ENCODE measurements around the gene NR5A2.

Gene NR5A2

DNA sequence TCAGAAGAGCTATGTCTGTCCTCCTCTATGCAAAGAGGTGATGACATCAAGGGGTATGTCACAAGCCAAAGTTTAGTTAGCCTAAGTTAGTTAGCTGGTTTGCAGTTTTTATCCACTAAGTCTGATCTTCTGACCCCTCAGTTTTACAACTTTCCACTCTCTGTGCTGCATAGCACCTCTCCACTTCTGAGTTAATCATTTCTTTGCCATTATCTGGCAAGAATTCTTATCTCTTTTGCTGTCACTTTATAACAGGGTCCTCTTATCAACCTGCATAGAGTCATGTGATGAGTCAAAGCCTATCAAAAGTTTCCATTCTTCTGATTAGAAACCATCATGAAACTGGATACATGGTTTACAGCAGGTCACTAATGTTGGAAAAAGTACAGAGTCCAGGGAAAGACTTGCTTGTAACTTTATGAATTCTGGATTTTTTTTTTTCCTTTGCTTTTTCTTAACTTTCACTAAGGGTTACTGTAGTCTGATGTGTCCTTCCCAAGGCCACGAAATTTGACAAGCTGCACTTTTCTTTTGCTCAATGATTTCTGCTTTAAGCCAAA lies at the start of gene NR5A2:
Gene NR5A2, plus strand, starts transcription at position 447 of the 560 bp plus-strand sequence. CDS start 138 bp downstream, outside the sequence.
- no peak for DNase-seq

DNA sequence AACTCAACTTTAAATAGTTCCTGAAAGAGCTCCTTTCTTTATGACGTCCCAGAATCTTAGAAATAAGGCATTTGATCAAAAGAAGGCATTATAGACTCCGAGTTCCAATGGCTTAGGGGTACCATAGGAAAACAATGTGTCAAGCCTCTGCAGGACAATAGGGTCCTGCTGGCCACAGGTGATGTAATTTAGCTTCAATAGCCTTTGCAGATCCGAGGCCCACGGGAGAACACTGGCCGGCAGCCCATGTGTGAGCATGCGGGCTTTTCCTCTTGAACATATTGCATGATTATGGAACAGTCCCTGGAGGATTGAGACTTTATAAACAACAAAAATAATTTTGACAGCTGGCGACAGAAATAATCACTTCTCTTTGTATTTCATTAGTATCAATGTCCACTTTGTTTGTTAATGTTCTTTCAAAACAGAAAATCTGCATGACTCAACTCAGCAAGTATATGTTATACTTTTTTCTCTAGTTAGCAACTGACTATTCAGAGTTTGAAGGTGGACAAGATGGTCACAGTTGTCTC lies 49.0 kb upstream of the NR5A2 start:
- DNase-seq: no peak

DNA sequence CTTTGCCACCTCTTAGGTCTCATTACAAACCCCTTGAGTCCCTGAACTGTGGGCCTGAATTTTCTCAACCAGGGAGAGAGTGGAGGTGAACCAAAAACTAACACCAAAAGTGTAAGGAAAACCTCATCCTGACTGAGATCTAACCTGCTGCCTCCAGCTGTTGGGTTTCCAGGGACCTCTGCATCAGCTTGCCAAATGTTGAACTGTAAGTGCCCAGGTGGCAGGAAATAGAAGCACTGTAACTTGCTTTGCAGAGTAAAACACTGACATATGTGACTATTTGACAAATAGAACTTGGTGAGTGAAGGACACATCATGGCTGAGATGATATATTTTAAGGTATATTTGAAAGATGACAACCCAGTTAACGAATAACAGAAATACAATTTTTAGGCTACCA lies 48.4 kb upstream of the NR5A2 start:
- DNase-seq: no peak

DNA sequence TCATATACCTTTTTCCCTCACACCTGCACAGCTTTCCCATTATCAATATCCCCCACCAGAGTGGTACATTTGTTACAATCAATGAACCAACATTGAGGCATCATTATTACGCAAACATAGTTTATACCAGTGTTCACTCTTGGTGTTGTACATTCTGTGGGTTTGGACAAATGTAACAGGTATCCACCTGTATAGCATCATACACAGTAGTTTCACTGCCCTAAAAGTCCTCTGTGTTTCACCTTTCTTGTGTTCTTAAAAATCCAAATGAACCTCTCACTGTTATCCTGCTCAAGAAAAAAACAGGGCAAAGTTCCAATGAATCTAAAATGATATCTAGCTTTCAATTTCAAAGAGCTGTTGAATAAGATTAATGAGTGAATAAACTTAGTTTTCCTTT lies 45.9 kb upstream of the NR5A2 start:
- no peak for DNase-seq

DNA sequence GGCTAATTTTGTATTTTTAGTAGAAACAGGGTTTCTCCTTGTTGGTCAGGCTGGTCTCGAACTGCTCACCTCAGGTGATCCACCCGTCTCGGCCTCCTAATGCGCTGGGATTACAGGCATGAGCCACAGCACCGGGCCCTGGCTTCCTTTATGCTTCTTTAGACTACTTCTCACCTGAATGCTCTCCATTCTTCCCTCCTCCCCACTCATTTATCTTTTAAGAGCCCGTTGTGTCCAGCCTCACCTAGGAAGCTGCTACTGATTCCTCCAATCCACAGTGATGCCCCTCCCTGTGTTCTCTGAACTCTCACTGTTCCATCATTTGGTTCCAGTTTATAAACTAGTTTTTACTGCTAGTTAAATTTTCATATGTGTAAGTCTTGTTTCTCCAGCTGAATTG lies 44.9 kb upstream of the NR5A2 start:
- no peak for DNase-seq

DNA sequence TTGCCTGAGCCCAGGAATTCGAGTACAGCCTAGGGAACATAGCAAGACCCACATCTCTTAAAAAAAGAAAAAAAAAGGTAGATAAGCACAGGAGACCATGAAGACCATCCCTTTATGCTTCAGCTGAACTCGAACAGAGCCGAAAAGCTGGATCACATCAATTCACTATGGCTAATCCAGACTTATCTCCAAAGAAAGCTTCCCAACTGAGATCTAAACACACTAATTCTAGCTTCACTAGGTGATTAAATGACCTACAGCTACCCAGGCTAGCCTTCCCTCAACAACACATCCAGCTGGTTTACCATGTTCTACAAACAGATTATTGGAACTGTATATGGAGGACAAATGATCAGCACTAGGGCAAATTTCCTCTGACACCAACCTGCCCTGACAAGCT lies 44.0 kb upstream of the NR5A2 start:
- DNase-seq: no peak

DNA sequence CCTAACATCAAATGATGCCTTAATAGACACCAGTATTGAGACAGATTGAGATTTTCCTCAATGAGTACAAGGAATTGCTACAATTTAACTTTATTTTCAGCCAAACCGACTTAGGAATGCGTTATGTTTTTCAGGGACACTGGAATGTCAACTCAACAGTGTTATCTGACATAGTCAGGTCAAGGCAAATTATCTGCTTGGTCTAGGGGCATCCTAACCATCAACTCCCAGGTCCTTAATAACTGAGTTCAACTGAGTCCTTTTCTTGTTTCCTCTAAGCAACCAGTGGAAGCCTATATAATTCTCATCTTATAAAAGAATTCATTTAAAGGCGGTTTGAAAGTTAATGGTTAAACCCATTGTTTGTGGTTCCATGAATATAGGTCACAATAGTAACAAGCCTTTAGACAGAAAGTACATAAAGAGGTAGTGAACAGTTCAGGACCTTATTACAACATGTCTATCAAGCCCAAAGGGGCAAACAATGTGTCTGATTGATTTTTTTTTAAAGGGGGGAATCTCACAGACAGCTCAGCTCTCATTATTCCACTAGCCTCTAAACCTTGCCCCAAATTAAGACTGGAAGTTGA lies 32.3 kb upstream of the NR5A2 start:
- no peak for DNase-seq

DNA sequence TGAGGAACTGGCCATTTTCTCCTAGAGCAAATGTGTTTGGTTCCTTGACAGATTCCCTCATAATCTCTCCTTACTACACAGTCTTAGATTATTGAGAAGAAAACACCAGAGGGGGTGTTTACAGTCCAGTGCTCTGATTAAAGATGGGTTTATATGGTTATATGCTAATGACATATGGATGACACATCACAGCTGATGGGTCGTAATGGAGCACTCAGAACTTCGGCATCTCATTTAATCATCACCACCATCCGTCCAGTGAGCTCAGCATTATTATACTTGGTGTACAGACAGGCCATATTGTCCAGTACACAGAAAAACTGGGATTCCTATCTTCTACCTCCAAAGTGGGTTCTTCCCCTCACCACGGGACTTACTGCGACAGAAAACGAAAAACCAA lies 22.3 kb upstream of the NR5A2 start:
- no peak for DNase-seq

DNA sequence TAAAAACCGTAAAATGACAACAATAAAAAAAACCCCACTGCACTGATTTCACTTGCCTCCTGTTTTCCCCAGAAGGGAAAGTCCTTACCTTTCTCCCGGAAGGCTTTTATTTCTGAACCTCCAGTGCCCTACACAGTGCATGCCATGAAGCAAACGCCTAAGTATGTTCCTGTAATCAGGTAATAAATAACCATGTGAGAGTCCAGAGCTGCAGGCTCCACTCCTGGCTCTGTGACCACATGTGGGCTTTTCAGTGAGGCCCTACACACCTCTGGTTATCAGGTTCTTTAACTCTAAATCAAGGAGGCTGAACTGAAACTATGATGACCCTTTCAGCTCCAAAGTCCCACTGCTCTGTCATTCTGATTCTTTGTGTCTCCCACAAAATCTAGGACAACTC lies 20.8 kb upstream of the NR5A2 start:
- no peak for DNase-seq

DNA sequence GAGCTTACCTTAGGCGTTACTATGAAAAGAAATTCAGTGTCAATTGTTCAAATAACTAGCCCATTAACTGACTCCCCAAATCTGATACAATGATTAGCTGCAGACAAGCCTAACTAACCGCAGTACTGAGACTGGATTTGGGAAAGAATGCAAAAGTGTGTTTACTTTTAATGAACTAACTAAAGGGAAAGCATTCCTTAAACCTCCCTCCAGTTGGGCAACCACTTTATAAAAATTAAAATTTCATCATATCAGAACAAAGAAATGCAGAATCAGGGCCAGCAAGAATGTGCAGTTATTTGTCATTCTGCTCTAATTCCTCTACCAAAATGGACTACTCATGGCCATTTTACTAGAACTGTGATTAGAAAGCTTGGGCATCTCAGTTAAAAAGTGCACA lies 11.7 kb upstream of the NR5A2 start:
- DNase-seq: no peak

DNA sequence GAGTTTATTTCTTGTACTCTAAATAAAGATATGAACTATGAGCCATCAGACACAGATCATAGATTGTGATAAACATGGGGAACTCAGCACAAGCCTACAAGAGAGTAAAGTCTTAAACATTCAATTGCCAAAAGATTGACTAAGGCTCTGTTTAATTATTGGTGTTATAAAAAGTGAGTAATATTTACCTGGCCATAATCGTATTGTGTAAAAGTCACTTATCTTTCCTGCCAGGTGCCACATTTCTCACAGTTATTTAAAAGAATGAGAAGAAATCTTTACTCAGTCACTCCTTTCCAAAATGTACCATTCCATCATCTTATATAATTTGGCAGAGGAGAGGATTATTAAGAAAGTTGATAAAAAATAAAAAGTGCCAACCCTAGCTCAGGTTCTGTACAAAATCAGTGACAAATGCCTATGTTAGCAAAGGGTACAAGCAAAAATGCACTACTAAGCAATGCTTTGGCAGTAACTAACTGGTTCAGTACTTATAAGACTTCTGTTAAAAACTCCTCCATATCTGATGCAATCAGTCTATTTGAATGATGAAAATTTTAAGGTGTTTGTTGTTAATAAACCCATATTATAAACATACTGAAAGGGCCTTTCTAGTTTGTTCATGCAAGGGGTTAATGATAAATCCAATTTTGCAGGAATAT lies 5.8 kb upstream of the NR5A2 start:
- DNase-seq: no peak

DNA sequence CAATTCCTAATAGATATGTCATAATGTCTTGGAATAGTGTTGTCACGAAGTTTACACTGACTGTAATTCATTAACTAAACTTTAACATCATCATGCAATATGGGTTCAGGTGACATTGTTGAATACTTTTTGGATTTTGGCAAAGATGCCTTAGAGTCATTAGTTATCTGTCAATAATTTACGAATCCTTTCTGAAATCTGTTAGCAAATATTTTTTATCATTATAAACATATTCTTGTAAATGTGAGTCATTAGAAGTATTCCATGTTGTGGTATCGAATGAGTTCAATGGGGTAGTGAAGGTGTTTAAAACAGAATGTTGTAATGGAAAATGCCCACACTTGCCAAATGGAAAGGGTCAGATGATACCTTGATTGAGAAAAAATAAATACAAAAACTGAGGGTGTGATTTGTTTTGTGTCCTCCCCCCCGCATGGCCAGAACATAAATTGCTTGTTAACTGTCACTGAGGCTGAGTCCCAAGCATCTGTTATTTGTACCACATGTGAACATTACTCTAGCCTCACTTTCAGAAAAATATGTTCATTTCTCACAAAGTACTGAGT lies 5.2 kb upstream of the NR5A2 start:
- no peak for DNase-seq

DNA sequence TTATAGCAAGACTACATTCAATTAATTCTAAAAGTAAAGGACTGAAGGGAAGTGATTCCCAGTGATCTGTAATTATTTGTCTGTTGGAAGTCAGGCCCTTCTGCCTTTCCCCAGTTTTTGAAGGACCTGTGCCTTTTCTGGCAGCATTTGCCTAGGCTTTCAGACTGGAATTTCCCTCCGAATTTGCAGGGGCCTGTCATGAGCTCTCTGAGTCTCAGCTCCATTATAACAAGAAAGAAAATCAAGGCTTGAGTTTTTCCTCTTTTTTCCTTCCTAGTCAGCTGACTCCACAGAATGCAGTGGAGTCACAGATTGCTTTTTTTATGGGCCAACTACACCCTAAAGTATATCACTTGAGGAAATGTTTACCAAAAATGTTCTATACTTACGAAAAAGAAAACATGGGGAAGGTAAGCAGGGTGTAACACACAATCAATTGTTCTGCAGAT lies 1.1 kb downstream of the NR5A2 start:
- no peak for DNase-seq

DNA sequence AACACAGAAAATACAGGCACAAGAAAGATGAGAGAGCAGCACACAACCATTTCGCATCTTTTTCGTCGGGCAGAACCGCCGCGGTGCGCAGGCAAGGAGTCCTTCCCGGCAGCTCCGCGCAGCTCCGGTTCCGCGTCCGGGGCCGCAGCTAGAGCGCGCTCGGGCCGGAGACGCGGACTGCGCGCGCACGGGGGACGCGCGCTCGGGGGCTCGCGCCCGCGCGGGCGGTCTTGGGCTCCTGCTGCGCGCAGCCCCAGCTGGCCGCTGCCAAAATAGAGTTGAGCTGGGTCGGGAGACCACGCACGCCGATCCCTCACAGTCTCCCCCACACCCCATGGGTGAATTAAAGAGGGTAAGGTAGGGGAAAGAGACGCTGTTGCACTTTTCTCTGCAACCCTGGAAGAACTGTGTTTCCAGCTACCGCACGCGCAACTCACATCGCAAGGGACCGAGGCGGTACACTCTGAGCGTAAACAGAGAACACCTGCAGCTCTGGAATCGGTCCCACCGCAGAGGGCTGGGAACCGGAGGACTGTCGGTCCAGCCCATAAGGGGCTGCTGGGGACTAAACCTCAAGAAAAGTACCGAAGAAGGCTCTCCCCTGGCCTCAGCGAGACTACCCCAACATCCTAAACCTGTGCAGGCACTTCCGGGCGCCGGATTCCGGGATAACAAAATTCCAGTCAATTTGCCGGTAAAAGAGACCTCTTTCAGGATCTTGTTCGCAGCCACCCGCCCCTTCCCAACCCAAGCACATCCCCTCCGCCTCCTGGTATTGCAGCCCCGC lies 1.7 kb downstream of the NR5A2 start:
- peak in 1 of 2 experiments; percentile 3 for DNase-seq

DNA sequence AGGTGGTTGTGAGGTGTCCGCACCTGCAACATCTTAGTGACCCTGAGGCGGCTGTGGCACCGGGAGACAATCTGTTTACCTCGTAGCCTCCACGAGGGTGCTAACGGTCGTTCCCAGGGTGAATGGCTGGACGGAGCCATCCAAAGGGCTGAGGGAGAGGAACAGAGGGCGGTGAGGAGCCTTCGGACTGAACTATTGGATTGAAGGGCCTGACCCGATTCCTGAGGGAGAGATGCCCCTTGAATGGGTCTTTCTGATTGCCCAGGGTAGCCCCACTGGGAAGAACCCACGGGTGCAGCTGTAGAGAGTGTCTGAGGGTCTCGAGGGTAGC lies 2.3 kb downstream of the NR5A2 start:
- DNase-seq: no peak

DNA sequence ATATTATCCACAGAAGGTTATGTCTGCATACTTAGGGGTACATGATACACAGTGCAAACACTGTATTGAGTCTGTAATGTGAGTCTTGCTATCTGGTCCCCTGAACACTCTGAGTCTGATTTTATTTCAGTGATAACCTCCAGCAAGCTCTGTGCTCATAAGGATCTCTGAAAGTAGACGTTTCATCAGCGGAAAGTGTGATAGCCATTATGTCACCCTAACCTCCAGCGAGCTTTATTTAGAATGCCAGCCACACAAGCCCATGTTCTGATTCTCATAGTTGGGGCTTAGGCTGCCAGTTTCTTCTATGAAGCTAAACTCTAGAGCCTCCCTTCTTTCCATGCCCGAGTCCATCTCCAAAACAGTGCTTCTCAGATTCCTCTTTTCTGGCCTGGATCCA lies 3.3 kb downstream of the NR5A2 start:
- DNase-seq: no peak

DNA sequence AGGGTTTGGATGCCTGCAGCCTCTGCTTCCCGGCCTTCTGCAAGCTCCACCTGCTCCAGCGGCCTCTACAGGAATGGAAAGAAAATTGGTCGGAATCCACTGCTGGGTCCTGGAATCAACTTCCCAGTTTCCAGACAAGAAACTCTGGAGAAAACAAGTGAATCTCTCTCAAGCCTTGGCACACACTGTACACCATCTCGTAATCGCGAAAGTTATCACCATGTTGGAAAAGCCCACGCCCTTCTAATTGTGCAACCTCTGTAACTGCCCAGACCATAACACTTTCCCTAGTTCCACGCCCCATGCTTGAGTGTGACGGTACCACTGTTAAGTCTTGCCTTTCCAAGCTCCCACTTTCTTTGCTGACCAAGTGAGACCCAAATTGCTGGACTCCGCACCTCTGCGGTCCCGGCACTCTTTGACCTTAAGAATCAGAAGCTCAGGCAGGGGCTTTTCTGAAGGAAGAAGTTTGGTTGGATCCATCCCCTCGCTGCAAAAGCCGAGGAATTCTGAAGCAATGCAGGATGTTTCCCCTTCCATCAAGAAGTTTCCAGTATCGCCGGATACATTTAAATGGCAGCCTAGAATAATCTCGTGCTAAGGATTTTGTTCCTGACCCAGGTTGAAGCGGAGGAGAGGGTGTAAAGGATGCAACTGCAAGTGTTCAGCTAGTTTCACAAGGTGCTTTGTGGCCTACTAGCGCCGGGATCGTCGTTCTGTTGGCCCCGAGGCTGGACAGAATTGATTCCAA lies 6.2 kb downstream of the NR5A2 start:
- DNase-seq: no peak

DNA sequence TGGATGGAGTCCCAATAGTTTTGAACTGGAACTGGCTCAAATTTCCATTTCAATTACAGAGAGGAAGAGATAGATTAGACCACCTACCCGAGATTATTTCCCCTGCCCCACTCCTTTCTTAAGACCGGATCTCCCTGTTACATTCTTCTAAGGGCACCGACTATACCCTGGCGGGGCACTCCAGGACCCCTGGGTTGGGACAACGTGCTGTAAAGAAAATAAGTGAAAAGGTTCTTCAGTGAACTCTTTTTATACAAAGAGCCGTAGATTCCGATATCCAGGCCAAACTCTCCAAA lies 6.7 kb downstream of the NR5A2 start:
- no peak for DNase-seq

DNA sequence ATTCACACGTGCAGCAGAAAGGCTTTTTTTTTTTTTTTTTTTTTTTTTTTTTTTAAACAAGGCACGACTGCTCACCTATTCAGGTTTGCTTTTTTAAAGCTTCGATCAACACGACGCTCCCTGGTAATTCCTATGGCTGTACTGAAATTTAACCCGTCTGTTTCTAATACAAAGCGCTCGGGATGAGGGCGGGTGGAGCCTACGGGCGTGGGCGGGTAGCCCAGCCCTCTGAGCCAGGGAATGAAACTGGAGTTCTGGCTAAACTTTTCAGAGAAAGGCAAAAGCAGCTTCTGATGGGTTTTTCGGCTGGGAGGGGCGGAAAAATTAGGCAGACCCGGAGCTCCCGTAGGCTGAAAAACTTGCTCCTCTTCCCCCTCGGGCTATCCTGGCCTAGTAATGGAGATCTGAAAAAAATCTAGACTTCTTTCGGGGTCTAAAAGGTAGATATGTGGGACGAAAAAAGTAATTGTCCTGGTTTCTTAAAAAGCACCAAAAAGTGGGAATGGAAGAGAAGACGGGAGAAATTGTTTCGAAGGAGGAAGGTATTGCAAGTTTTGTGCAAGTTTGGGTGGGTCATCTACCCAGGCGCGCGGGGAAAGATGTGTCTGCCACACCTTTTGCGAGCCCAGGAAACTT lies 7.4 kb downstream of the NR5A2 start:
- no peak for DNase-seq

DNA sequence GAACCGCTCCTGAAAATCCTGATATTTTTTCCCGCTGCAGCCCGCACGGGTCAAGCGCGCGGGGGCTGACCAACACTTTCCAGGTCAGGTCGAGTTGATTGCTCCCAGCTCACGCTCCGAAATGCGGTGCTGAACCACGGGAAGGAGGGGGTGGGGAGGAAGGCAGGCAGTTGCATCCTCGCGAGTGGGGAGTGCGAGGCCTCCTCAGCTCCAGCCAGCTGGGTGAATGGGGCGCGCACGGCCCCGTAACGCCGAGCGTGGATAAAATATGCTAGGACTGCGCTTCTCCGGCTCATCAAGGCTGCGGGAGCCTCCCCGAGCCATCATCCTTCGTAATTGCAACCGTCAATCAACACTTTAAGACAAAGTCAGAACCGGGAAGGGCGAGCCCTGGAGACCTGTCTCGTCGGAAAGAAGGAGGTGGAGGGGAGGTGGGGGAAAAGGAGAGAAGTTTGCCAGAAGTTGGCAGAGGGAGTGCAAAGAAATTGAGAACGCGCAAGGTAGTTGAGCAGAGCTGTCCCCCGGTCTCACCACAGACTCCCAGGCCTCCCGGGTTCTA lies 8.0 kb downstream of the NR5A2 start:
- DNase-seq: no peak

DNA sequence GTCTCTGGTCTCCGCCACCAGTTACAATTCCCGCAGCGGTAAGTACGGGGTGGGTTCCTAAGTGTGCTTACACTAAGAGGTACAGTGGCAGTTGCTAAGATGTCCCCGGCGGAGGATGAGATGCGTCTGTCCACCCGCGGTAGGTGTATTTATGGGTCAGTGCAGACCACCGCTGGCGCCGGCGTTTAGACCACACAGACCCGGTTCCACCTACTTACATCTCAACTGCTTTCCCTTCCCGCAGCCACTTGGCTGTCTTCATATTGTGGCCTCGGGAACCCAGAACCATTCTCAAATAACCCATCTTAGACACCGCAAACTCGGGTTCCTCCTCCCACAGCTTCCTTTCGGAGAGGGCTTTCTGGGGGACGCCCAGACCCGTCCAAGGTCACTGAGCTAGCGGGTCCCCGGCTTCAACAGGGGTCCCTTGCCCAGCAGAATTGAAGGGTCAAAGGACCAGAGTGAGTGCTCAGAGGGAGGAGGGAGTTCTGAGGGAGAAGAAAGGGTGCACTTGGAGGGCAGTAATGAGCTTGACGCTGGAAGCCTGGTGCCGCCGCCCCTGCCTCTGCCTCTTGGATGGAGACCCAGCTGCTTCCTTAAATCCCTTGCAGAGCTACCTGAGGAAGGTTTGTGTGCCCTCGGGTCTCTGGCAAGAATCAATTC lies 8.6 kb downstream of the NR5A2 start:
- no peak for DNase-seq

Data from NCI-H446 (cell line).